H1 (cell line): ENCODE measurements around the gene NRXN2. TPM values are rescaled to one million over a fixed set of nuclear protein-coding genes. Genes with fewer than 3 reads are reported as not detected.
A peak's percentile ranks its signal among the peaks of the same experiment; 100 is the strongest.

Experiments
- ASH2L ChIP-seq: fragments of 200-600, 300-600 bp; sonication (generic); IDR thresholded peaks from one replicate; pipeline ENCODE4 v1.7.1; 2017; ENCODE audit warnings: low read length
- CEBPB ChIP-seq: IDR thresholded peaks from 2 replicates; pipeline ENCODE4 v1.6.1; 2012; ENCODE audit warnings: low read depth, low read length
- CTBP2 ChIP-seq: IDR thresholded peaks from 2 replicates; pipeline ENCODE4 v1.7.0; 2011; ENCODE audit warnings: borderline replicate concordance, mild to moderate bottlenecking, moderate library complexity, mixed read lengths, low read length; ENCODE audit not compliant: insufficient read depth, insufficient read length
- CTCF ChIP-seq, 3 experiments: IDR thresholded peaks; 1 replicate in 2 of 3; 2 replicates in 1 of 3; pipeline versions ENCODE4 v1.5.1 to v1.6.1; 2011; ENCODE audit warnings: low read length in 3 of 3, mild to moderate bottlenecking in 3 of 3, inconsistent platforms in 2 of 3, low read depth in 1 of 3, moderate library complexity in 1 of 3; ENCODE audit not compliant: insufficient read depth in 1 of 3; ENCODE audit errors: control extremely low read depth in 1 of 3
- E2F6 ChIP-seq: IDR thresholded peaks from 2 replicates; pipeline ENCODE4 v1.6.1; 2012; ENCODE audit warnings: inconsistent platforms
- FOSL1 ChIP-seq: IDR thresholded peaks from 2 replicates; pipeline ENCODE4 v1.6.1; 2011; ENCODE audit warnings: mild to moderate bottlenecking, low read depth, low read length, moderate library complexity; ENCODE audit not compliant: insufficient read depth
- GTF2F1 ChIP-seq: IDR thresholded peaks from 2 replicates; pipeline ENCODE4 v1.6.1; 2012; ENCODE audit warnings: low read depth, low read length, improper control_type of control experiment, borderline replicate concordance
- HDAC2 ChIP-seq, 2 experiments: fragments of 300-600 bp in 1 of 2; sonication (generic) in 1 of 2; IDR thresholded peaks; 2 replicates each; pipeline ENCODE4 v1.6.1; 2011 to 2012; ENCODE audit warnings: low read depth in 2 of 2, low read length in 2 of 2, mild to moderate bottlenecking in 2 of 2, moderate library complexity in 2 of 2, borderline replicate concordance in 1 of 2, inconsistent platforms in 1 of 2
- JUN ChIP-seq: IDR thresholded peaks from 2 replicates; pipeline ENCODE4 v1.6.1; 2011; ENCODE audit warnings: low read depth, mild to moderate bottlenecking, improper control_type of control experiment, low read length
- KDM4A ChIP-seq: IDR thresholded peaks from one replicate; pipeline ENCODE4 v1.7.1; 2012; ENCODE audit warnings: low read depth, mild to moderate bottlenecking, moderate library complexity, low read length, inconsistent platforms; ENCODE audit not compliant: severe bottlenecking
- NANOG ChIP-seq: IDR thresholded peaks from 2 replicates; pipeline ENCODE4 v1.6.1; 2011; ENCODE audit warnings: low read length, low read depth, mild to moderate bottlenecking, inconsistent platforms; ENCODE audit not compliant: insufficient read depth, poor library complexity, severe bottlenecking
- POLR2AphosphoS5 ChIP-seq: IDR thresholded peaks from 2 replicates; pipeline ENCODE4 v1.6.1; 2011; ENCODE audit warnings: low read depth, low read length
- POU5F1 ChIP-seq: IDR thresholded peaks from 2 replicates; pipeline ENCODE4 v1.6.1; 2011; ENCODE audit warnings: low read depth, mild to moderate bottlenecking, low read length, moderate library complexity
- RAD21 ChIP-seq, 2 experiments: IDR thresholded peaks in 1 of 2; conservative IDR thresholded peaks in 1 of 2; 2 replicates each; pipeline ENCODE4 v1.6.1; 2011; ENCODE audit warnings: low read depth in 2 of 2, low read length in 2 of 2, improper control_type of control experiment in 1 of 2, inconsistent platforms in 1 of 2, mild to moderate bottlenecking in 1 of 2, moderate library complexity in 1 of 2
- RFX5 ChIP-seq: IDR thresholded peaks from 2 replicates; pipeline ENCODE4 v1.6.1; 2011; ENCODE audit warnings: low read depth, low read length, improper control_type of control experiment, borderline replicate concordance
- RNF2 ChIP-seq: fragments of 200-900, 300-1000 bp; sonication (generic); IDR thresholded peaks from 2 replicates; pipeline ENCODE4 v1.7.1; 2016; ENCODE audit warnings: borderline replicate concordance, low read depth, mild to moderate bottlenecking, antibody characterized with exemption, low read length; ENCODE audit not compliant: poor library complexity, severe bottlenecking; ENCODE audit errors: missing control alignments
- SIX5 ChIP-seq: IDR thresholded peaks from 2 replicates; pipeline ENCODE4 v1.6.1; 2011; ENCODE audit warnings: mild to moderate bottlenecking, low read depth, low read length
- TAF1 ChIP-seq: IDR thresholded peaks from 2 replicates; pipeline ENCODE4 v1.6.1; 2011; ENCODE audit warnings: mild to moderate bottlenecking, low read depth, low read length
- ZNF274 ChIP-seq: IDR thresholded peaks from 2 replicates; pipeline ENCODE4 v1.7.0; 2012; ENCODE audit warnings: low read length, borderline replicate concordance; ENCODE audit errors: extremely low read depth
- polyA plus RNA-seq, 7 experiments: library from polyadenylated mRNA; depleted of rRNA in 3 of 7; stranded (reverse) in 5 of 7; unstranded in 2 of 7; fragments of >200 nt in 5 of 7; fragments of 200-250 nt in 2 of 7; gene quantifications; 1 replicate in 5 of 7; 2 replicates in 1 of 7; 4 replicates in 1 of 7; pipeline versions ENCODE4 v1.2.1 to v1.2.3, GENCODE V29; 2011 to 2013; ENCODE audit warnings: missing spikeins in 2 of 7, mixed read lengths in 2 of 7
- total RNA-seq: library from RNA; stranded (reverse); fragmentation: NEBNext Ultra II Directional; extraction: Animal tissue kit (Norgen Biotek cat#: 25700); gene quantifications from 2 replicates; pipeline ENCODE4 v1.2.1, GENCODE V29; 2021

The NRXN2 gene
- total and polyA plus RNA-seq, 2 of the 8 experiments (the other 6 are each of a cell fraction or from before 2014, with no cell fraction given): 1.3 to 11.5 TPM

- TF ChIP-seq RNF2 (no peak), FOSL1 (no peak), SIX5 (no peak), POLR2AphosphoS5 (peak; percentile 69), CTCF (IDR thresholded peaks at IDR 0.05; ENCODE audit: control extremely low read depth in 1 of 3, insufficient read depth in 1 of 3, low read depth in 1 of 3, low read length in 3 of 3) (no peak), RFX5 (no peak), POU5F1 (peak; percentile 3; the same call in 1 of the 2 replicates), CTBP2 (no peak), NANOG (peak; percentile 14), RAD21 (IDR thresholded peaks at IDR 0.05 in 1 of 2, conservative IDR thresholded peaks at IDR 0.05 in 1 of 2; ENCODE audit: low read depth in 2 of 2, low read length in 2 of 2) (no peak), E2F6 (peak; percentile 27; the same call in 1 of the 2 replicates), ZNF274 (no peak), JUN (no peak), TAF1 (0 out of 2 replicates have a peak, but pooled peaks have one; percentile 40), KDM4A (no peak), HDAC2 (IDR thresholded peaks at IDR 0.05; ENCODE audit: borderline replicate concordance in 1 of 2, low read depth in 2 of 2, low read length in 2 of 2) (peak in 1 of 2 experiments; percentile 85; a peak in 3 of 4 replicates), CEBPB (no peak), ASH2L (peak; percentile 90), GTF2F1 (no peak)
Observed at GRCh38 chr11:64762674-64763525, 39.9 kb upstream of the NRXN2 start (continued).
